GM21526 (cell line): Measurements from ENCODE around the gene UGT1A7.

ENCODE experiments used
- ATAC-seq: cut with Tn5 transposase; IDR thresholded peaks from one replicate; pipeline ENCODE4 v1.9.1; 2021; ENCODE audit warnings: moderate library complexity; ENCODE audit not compliant: unreplicated experiment, low FRiP score

The UGT1A7 gene

DNA sequence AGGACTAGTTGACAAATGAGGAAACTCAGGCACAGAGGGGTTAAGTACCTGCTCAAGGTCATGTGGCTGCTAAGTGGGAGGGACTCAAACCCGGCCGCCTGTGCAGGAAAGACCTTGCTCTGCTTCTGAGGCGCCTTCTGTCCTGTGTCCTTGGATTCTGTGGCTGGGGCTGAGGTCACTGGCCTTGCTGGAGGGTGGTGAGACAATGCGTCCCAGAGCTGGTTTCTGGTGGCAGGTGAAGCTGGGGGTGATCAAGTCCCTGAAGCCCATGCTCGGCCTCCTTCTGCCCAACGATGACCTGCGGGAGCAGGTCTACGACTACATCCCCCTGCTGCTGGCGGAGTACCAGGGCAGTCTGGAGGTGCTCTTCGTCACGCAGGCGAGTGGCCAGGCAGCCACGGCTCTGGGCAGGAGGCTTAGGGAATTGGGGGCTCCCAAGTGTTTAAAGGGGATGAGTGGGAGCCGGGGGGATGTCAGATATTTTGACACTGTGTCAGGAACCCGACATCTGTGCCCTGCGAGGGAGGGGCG lies 112.5 kb downstream of the UGT1A7 start:
- no peak for ATAC-seq

DNA sequence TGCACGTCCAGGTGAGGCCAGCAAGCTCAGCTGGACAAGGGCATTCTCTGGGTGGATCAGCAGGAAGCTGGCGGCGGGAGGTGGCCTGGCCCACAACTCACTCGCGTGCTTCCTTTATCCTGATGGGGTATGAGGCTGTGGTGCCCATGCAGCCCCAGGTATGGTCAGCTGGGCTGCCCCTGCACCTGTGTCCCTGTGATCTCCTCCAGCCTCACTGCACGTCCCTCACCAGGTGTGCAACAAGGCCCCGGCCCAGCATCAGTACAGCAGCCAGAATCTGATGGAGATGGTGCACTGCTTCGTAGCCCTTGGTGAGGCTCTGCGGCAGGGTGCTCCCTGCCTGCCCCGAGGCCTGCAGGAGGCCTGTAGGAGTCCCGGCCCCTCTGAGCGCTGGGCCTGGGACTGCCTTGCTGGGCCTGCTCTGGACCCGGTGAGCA lies 114.1 kb downstream of the UGT1A7 start:
- no peak for ATAC-seq

DNA sequence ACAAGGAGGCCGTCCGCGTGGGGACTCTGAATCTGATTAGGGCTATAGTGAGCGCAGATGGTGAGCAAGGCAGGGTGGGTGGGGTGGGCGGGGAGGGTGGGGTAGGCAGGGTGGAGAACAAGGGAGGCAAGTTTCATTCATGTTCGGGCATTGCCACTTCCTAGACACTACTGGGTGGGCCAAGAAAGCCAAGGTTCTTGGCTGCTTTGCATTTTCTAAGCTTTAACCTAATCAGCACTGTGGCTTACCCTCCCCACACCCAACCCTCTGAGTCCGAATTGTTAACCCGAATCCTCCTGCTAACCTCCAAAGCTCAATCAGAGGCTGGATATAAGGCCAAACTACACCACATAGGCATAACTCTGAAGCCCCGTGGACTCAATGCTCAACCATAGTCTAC lies 114.6 kb downstream of the UGT1A7 start:
- ATAC-seq = no peak

- no peak for ATAC-seq
These were observed 116.8 kb downstream of the UGT1A7 start for GRCh38 chr2:233798335-233799086.

DNA sequence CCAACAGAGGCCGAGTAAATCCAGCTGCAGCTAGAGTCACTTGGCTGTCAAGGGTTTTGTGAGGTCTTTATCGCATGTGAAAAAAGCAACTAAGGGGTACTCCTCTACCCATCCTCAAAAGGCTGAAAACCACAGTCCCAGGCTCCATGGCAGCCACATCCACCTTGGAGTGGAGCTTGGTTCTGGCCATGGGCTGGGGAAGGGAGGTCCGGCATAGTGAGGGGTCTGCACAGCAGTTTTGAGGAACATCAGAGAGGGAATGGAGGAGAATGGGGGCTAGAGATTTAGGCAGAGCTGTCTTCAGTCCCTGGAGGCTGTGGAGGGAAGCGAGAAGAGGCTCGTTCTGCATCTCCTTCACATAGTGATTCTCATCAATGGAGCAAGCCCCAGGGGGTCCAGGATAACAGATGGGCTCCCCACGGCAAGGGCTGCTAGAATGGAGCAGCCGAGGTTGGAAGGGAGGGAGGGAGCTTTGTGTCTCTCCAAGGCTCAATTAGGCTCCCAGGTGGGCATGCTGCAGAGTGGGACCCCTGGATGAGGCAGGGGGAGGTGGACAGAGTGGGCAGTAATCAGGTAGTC lies 117.5 kb downstream of the UGT1A7 start:
- no peak for ATAC-seq

DNA sequence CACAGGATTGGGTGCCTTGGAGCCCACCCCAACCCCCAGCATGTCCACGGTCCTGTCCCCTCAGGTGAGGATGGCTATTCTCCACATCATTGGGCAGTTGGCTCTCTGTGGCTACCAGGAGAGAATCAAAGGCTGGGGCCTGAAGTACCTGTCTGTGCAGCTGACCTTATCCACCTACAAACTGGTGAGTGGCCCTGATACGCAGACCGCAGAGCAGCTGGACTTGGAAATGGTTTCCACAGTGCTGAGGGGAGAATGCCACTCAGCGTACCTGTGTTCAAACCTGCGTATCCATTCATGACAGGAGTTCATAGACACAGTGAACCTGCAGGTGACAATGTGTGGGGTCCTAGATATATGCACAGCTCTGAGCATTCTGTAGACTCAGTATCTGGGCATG lies 118.0 kb downstream of the UGT1A7 start:
- ATAC-seq = no peak

DNA sequence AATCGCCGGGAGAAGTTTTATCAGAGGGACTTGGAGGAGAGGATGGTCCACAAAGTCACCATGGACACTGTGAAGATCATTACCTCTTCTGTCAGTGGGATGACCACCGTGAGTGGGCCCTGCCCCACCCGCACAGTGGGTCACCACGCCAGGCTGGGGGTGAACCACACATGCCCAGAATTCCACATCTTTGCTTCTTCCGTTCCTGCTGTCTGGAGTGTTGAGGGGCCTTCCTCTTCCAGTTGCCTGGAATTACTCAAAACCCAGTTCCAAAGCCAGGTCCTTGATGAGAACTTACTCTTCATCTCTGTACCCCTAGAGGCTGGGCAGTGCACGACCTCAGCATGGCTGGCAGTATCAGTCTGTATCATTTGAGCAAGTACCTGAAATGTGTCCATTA lies 118.5 kb downstream of the UGT1A7 start:
- no peak for ATAC-seq

DNA sequence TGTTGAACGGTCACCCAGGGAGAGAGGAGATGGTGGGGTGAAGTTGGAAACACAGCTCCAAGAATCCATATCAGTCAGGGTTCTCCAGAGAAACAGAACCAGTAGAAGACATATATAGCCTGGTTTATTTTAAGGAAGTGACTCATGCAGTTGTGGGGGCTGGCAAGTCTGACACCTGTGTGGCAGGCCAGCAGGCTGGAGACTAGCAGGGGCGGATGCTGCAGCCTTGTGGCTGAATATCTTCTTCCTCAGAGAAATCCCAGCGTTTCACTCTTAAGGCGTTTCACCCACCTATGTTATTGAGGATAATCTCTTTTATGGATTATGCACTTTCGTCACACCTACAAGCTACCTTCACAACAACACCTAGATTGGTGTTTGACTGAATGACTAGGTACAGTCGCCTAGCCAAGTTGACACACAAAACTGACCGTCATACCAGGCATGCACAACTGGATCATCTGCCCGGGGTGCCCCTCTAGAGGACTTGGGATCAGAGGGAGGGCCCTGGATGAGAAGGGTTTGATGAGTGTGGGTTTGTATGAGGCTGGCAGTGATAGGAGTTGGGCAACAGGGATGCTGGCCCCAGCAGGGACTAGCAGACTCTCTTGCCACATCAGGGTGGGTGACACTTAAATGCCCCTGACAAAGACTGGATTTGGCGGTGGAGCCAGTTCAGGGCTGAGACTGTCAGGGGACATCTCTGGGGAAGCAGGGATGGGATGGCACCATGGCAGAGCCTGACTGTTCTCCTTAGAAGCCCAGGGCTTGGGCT lies 119.8 kb downstream of the UGT1A7 start:
- ATAC-seq = no peak

DNA sequence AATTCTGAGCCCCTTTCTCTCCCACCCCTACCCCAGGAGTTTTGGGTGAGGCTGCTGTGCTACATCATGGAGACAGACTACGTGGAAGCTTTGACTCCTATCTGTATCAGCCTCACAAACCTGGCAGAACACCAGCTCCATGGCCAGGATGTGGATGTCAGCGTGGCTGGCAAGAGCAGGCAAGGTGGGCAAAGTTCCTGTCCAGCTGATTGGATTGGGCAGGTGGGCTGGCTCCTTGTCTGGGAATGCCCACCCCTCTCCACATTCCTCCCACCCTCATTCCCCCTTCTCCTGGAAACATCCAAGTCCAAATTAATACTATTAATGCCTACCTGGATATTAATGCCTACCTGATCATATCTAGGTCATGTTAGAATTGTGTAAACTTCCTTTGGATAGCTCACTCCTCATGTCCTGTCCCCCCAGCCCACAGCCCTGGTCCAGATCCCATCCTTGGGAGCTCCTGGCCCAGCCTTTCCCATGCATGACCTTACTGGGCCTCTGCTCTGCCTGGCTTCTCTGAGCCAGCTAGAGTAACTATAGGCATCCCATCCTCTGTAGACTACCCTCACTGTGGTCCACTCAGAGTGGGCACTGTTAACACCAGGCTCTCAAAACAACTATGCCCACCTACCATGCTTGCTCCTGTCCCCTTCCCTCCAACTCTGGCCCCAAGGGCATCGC lies 120.6 kb downstream of the UGT1A7 start:
- no peak for ATAC-seq

DNA sequence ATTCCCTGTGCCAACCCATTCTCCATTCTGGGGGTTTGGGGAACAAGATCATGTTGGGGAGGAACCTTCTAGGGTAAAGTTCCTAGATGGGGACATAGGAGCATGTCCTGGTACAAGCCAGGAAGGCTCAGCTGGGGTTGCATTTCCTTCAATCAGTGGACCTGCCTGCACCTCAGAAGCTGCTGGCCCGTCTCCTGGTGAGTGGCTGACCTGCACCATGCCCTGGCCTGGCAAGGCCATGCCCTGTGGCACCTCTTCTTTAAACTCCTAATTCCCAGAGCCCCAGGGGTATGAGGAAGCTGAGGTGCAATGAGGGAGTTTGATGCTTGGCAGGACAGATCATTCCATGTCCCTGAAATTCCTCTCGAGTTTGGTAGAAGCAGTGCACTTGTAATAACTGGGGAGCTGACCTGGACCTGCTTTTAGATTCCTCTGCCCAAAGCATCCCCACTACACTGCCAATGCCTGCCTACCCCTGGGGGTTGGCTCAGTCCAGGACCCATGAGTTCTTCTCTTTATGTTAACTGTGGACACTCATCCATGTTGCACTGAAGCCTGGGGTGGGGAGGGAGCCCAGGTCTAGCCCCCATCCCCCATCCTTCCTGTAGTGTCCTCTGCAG lies 121.7 kb downstream of the UGT1A7 start:
- ATAC-seq = no peak

- ATAC-seq = no peak
These were observed 122.3 kb downstream of the UGT1A7 start for GRCh38 chr2:233803994-233804393.

DNA sequence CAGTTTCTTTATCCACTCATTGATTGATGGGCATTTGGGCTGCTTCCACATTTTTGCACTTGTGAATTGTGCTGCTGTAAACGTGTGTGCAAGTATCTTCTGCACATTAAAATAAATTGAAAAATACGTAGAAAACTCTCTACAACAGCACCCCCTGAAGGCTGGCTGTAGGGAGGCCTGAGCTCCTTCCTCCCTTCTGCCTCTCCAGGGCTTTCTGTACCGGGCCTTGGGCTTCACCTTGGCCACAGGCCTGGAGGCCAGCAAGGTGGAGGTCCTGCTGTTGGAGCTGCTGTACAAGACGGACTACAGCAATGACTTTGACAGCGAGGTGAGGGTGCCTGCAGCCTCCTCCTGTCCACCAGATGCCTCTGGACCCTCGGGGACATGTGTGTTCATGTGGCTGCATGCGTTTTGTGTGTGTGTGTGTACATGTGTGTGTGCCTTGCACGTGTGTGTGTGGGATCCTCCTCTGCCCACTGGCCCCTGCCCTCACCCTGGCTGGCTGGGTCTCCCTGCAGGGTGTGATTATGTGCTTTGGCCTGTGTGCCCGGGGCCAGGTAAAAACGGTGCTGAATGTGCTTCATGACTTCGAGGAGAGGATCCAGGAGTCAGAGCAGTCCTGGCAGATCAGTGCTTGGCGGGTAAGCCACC lies 125.6 kb downstream of the UGT1A7 start:
- ATAC-seq = no peak

GRCh38 chr2:233807966-233808935 lies 126.5 kb downstream of the UGT1A7 start:
- ATAC-seq = no peak

GRCh38 chr2:233810385-233810784 lies 128.7 kb downstream of the UGT1A7 start:
- no peak for ATAC-seq

DNA sequence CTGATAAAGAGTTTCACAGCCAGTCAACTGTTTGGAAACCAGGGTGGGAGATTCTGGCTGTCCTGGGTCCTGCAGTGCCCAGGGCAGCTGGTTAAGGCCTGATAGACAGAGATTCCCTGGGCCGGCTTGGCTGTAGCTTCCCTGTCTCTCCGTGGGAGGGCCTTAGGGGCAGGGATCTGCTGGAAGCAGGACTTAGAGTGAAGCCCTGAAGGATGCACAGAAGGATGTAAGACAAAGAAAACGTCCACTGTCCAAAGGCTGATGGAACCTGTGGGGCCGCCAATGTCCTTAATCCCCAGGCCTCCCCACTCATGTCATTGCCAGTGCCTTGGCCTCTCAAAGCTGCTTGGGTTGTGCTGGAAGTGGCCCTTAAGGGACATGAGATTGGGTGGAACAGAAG lies 129.4 kb downstream of the UGT1A7 start:
- no peak for ATAC-seq

- ATAC-seq = no peak
These were observed 130.0 kb downstream of the UGT1A7 start for GRCh38 chr2:233811732-233812131.

DNA sequence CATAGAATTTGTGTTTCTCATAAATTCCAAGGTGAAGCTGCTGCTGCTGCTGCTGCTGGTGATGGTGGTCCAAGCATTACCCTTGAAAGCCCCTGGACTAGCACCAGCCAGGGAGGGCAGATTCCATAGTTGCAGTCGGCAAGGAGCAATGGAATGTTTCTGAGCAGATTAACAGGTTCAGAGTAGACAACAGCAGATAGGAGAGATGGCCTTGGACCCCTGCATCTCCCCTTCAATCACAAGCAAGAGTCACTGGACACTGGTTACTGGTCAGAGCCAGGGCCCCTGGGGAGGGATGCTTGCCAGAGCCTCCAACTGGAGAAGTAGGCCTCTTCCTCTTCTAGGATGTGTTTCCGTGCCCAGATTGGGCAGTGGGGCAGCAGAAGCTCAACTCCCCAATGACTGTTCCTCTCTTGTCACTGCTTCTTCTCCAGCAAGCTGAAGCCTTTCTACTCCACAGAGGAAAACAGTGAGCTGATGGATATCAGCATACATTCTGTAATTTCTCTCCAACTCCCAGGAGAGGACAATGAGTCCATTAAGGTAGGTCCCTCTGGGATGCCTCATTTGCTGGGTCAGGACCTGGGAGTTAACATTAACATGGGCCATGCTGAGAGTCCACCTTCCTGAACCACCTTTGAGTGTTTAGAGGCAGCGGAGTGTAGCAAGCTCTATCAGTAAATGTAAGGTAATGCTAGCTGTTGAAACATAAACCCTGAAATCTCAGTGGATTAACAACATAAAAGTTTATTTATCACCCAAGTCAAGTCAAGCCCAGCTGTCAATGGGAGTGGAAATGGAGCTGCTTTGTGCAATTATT lies 131.7 kb downstream of the UGT1A7 start:
- ATAC-seq = no peak
